HL-60 (cell line): Measurements from ENCODE around the gene KDM4C.

ENCODE experiments used
- TF ChIP-seq, protein P1 (sequence below): IDR thresholded peaks from 2 replicates; pipeline ENCODE4 v1.6.1; 2012; ENCODE audit warnings: low read depth; ENCODE audit not compliant: insufficient replicate concordance
- TF ChIP-seq, protein P2 (sequence below): IDR thresholded peaks from one replicate; pipeline ENCODE4 v1.5.1; 2011; ENCODE audit warnings: low read length, control low read depth, inconsistent platforms; ENCODE audit not compliant: insufficient read depth

DNA sequence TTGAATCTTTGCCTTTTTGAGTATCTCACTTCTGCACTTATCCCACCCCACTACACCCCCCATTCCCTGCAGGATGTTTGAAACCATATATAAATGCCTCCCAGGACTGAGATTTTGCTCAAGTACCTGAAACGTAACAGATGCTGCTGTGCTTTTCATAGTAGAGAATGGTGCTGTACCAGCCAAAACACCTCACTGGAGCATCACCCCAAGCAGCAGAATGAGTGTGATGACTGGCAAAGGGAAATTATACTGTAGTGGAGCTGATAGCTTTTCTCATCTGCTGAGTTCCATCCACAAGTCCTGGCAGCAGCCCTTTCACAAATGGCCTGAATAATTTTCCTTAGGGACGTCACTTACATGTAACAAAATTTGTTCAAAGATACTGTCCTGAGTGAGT lies 246.1 kb downstream of the KDM4C start:
- TF ChIP-seq, protein P1, sequence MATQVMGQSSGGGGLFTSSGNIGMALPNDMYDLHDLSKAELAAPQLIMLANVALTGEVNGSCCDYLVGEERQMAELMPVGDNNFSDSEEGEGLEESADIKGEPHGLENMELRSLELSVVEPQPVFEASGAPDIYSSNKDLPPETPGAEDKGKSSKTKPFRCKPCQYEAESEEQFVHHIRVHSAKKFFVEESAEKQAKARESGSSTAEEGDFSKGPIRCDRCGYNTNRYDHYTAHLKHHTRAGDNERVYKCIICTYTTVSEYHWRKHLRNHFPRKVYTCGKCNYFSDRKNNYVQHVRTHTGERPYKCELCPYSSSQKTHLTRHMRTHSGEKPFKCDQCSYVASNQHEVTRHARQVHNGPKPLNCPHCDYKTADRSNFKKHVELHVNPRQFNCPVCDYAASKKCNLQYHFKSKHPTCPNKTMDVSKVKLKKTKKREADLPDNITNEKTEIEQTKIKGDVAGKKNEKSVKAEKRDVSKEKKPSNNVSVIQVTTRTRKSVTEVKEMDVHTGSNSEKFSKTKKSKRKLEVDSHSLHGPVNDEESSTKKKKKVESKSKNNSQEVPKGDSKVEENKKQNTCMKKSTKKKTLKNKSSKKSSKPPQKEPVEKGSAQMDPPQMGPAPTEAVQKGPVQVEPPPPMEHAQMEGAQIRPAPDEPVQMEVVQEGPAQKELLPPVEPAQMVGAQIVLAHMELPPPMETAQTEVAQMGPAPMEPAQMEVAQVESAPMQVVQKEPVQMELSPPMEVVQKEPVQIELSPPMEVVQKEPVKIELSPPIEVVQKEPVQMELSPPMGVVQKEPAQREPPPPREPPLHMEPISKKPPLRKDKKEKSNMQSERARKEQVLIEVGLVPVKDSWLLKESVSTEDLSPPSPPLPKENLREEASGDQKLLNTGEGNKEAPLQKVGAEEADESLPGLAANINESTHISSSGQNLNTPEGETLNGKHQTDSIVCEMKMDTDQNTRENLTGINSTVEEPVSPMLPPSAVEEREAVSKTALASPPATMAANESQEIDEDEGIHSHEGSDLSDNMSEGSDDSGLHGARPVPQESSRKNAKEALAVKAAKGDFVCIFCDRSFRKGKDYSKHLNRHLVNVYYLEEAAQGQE: no peak
- TF ChIP-seq, protein P2, sequence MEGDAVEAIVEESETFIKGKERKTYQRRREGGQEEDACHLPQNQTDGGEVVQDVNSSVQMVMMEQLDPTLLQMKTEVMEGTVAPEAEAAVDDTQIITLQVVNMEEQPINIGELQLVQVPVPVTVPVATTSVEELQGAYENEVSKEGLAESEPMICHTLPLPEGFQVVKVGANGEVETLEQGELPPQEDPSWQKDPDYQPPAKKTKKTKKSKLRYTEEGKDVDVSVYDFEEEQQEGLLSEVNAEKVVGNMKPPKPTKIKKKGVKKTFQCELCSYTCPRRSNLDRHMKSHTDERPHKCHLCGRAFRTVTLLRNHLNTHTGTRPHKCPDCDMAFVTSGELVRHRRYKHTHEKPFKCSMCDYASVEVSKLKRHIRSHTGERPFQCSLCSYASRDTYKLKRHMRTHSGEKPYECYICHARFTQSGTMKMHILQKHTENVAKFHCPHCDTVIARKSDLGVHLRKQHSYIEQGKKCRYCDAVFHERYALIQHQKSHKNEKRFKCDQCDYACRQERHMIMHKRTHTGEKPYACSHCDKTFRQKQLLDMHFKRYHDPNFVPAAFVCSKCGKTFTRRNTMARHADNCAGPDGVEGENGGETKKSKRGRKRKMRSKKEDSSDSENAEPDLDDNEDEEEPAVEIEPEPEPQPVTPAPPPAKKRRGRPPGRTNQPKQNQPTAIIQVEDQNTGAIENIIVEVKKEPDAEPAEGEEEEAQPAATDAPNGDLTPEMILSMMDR: no peak
